GM18517 (cell line): ENCODE measurements around the gene CDK5RAP3.

Experiments
- ATAC-seq: cut with Tn5 transposase; IDR thresholded peaks from one replicate; pipeline ENCODE4 v1.9.1; 2021; ENCODE audit warnings: mild to moderate bottlenecking, moderate library complexity; ENCODE audit not compliant: unreplicated experiment

CDK5RAP3 gene

DNA sequence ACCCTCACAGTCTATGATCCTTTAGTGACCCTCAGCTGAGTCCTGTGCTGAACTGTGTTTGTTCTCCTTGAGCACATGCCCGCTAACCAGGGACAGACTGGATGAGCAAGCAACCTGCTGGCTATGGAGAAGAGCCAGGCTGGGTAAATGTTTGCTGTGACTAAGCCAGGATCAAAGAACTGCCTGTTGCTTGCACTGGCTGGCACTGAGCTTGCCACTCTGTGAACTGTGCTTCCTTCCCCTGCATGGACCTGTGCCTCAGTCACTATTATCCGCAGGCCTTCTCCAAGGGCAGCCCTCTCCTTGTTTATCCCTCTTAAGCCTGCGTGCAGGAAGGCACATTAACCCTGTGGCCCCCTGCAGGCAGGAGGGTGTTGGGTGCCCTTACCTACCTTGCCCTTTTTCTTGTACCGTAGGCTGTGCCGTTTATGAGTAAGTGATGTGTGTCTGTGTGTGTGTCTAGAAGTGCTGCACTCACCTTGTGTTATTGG is 22.2 kb upstream of the CDK5RAP3 start:
- ATAC-seq = no peak

DNA sequence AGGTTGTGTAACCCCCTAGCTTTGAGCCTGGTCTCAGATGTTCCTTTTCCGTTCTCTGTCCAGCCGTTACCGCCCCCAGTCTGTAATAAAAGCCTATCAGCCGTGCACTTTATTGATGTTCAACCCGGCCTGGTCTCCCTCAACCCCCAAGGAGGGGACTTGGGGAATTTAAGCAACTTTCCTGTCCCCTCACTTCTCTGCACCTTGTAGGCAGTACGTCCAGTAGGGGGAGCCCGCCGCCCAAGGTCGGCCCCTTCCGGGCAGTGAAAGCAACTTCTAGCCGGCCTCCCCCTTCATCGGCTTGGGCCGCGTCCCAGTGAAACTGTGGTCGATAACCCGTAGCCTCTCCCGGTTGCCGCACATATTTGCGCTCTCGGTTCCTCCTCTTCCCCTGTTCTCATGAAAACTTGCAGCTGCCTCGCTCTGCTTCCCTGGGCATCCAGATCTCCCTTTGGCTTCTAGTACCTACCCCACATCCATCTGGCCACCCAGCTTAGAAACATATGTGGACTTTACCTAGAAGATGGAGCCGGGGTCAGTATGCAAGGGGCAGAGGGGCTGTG is 21.6 kb upstream of the CDK5RAP3 start:
- ATAC-seq = no peak

DNA sequence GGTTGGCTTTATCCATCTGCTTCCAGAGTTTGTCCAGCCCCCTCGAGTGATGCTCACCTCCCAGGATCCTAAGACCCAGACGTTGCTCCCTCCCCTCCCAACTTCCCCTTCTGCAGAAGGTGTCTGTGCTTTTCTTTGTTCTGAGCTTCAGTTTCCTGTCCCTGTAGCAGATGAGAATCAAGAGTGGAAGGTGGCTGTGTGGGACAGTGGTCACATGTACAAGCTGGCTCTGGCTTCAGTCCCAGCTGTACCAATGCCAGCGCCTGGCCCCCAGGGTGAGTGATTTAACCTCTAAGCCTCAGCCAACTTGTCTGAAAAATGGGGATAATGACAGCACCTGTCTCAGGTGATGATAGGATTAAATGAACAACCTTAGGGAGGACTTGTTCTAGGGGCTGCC is 21.0 kb upstream of the CDK5RAP3 start:
- no peak for ATAC-seq

DNA sequence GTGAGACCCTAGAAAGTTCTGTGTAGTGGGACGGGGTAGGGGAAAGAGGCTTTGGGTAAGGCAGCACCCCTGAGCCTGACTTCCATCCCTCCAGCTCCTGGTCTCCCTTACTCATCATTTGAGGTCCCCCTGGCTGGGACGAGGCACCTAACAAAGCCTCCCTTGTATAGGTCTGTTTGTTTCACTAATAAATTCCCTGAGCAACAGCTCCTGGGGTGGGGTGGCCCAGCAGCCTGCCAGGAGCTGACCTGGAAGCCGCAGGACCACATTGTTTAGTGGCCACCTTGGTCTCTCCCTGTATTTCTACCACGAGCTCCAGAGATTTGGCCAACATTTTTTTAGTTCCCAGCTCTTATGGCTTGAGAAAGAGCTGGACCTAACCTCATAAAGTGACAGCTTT is 20.5 kb upstream of the CDK5RAP3 start:
- ATAC-seq = no peak

DNA sequence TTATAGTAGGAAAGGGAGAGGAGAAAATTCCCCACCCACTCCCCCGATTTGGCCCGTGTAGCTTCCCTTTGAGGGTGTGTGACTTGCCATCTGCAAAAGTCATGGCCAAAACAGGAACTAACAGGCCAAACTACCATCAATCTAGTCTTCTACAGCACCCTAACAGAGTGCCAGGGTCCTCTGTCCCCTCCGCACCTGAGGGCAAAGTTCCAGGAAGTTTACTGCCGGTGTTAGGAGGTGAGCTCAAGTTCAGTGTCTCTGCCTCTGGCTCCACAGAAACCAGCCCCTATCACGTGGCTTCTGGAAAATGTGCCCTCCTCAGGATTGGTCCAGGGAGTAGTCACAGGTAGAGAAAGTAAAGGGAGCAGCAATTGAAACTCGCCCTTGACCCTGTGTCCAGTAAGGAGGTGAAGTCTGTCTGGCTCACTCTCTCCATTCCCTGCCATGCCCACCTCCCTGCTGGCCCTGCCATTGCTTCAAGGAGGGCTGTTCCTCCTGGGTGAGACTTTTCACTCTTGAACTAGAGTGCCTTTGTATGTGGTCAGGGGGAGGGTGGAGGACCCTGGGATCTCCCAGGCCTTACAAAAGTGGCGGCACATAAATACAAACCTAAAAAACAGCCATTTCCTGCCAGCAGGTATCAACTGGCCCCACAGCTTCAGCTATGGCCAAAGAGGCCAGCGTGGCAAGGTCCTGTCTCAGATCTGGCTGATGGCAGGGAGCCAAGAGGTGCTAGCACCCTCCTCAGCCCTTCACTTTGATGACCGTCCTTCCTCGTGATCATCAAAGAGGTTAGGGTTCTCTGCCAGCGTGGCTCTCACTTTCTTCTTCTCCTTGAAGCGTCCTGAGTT is 18.5 kb upstream of the CDK5RAP3 start:
- ATAC-seq = no peak

DNA sequence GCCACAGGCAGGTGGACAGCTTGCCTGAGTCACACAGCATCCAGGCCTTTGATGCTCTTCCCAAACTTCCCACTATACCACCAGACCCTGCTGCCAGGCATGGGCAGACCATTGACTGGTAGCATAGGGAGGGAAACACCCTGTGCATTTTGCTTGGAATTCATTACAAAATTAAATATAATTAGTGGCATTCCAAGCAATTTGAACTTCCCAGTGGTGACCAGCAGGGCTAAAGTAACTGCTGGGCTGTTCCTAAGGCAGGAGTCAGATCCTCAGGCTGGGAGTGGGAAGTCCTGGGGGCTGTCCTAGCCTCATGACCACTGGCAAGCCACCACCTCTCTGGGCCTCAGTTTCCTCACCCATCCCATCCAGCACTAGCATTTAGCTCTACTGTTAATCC is 17.0 kb upstream of the CDK5RAP3 start:
- ATAC-seq = no peak

DNA sequence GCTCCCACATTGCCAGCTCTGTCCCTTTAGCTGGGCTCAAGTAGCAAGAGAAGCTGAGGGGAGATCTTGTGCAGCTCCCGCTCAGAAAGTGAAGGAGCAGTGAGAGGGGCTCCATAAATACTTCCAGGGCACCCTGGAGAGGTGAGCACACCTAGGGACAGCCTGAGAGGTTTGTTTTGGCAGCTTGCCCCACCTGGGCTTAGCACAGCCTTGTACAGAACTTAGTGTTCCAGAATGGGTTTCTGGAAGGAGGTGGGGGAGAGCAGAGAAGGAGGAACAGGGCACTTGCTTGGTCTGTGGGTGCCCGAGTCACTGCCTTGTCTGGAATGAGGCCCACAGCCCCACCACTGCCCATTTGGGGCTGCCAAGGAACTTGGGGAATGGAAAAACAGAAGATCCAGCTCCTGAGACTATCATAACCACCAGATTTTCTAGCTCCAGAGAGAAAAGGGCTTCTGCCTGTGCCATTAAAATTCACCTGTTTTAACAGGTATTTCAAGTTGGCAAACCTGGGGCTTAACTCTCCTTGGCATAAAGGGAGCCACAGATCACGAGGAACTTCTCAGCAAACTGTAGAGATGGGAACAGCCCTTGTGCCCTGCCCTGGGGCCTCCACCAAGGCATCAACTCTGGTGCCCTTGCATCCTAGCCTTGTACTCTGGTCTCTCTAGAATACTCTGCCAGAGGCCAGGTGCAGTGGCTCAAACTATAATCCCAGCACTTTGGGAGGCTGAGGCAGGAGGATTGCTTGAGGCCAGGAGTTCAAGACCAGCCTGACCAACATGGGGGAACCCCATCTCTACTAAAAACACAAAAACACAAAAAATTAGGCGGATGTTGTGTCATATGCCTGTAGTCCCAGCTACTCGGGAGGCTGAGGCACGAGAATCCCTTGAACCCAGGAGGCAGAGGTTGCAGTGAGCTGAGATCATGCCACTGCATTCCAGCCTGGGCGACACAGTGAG is 15.1 kb upstream of the CDK5RAP3 start:
- no peak for ATAC-seq

DNA sequence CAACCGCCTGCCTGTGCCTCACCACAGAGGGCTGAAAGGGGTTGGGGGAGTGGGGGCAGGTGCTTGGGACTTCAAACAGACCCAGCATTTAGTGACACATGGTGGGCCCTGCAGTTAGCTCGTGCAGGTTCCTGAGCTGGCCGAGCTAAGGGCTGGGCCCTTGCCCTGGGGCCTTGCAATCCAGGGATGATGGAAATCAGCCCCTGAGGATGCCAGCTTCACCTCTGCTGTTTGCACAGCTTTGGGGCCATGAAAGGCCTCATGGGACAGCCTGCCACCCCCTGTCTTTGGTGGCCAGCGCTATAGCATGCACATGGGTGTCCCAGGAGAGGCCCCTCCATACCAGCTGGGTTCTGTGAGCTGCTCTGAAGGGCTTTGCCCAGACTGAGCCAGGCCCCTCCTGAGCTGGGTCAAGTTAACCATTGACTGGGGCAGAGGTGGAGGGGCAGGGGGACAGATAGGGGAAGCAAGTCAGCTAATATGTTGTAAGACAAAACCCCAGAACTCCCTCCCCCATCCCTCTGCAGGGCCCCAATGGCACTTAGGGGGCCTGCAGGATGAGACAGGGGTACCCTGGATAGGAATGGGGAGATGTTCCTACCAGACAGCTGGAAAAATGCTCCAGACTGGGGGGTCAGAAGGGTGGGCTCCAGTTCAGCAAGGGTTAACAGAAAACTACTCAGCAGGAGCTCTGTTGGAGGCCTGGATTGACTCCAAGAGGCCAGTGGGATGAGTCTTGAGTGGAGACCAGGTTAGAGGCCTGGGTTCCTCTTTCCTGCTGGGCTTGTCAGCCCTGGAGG is 13.9 kb upstream of the CDK5RAP3 start:
- no peak for ATAC-seq

DNA sequence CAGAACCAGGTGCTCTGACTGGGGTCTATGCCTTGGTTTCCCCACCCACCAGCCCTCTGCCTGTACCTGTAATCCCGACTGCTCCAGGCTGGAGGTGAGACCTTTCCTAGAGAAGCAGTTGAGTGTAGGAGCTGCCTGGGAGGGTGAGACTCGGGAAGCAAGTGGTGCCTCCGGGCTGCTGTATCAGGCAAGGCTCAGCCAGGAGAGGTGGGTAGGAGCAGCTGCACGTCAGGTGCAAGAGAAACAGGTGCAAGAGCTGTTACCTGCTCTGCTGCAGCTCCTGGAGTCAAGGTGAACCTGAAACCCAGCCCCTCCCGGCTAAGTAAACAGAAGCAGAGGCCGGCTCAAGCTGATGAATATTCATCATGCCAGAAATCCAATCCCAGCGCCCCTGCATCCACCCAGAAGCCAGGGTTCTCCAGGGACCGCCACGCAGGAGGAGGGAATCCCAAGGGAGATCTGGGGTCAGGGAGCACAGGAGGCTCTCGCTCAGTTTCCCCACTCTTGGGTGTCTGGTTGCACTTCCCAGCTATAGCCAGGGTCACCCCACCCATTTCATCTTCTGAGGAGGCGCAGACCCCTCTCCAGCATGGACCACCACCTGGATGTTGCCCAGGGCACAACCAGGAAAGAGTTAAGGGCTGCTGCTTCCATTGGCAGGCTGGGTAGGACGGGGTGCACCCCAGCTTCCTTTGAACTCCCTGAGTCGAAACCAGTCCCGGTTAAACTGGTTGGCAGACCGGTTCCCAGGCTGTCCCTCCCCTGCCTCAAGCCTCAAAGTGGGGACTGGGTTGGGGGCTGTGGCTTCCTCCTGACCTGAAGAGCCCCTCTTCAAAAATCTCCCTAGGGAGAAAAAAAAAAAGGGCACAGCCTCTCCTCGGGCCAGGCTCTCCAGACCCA is 13.1 kb upstream of the CDK5RAP3 start, which contains the start of gene PRR15L:
PRR15L (minus strand) TSS at position 293 of the 900 bp plus-strand sequence. CDS start 4,649 bp downstream, outside the sequence.
- ATAC-seq = no peak

DNA sequence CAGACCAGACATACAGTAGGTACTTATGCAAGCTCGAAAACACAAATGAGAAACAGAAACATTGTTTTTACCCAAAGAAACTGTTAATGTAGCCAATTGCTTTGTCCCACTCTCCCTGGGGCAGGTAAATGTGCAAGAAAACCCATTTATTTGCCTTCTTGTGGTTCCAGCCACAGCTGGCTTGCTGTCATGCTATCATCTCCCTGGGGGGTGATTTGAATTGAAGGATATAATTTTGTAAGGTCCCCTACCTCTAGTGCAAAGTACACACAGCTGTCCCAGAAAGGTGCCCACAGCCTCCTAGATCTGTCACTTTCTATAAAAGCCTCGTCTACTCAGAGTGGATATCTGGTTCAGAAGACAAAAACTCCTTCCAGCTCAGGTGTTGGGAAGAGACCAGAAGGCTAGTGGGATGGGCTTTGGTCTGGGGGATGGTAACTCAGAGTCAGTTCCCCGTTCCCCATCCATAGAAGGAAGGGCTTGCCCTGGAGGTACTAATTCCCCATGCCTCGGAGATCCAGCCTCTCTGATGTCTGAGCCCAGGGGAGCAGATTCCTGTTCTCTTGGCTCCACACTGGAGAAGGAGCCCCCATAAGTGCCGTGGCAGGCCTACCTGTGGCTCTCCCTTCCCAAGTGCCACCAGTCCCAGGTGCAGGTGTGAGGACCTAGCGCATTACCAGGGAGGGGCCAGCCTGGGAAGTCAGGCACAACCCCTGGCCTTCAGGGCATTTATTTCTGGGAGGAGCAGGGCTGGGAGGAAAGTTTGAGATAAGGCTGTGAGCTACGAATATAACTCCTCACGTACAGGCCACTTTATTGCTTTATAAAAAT is 10.9 kb upstream of the CDK5RAP3 start:
- no peak for ATAC-seq

DNA sequence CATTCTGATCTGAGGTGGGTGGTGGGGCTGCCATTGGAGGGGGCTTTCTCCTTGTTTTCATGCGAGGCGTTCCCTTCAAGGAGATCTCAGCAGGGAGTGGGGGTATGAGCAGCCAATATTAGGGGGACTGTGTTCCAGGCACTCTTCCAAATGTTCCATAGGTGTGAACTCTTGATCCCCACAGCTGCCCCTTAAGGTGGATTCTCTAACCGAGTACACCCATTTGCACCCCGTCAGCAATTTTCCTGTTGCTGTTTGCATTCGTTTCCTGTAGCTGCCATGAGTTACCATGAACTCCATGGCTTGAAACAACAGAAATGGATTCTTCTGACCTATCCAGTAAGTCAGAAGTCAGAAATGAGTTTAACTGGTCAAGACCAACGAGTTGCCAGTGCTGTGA is 9.5 kb upstream of the CDK5RAP3 start:
- ATAC-seq = no peak

DNA sequence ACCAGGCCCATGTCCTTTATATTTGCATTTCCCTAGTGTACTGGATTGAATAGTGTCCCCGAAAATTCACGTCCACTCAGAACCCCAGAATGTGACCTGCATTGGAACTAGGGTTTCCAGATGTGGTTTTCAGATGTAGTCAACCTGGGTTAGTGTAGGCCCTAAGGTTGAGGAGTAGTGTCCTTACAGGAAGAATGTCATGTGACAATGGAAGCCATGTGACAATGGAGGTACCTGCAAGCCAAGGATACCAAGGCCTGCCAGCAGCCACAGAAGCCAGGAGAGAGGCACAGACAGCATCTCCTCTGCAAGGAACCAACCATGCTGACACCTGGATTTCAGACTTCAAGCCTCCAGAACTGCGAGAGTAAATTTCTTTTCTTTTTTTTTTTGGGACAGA is 8.0 kb upstream of the CDK5RAP3 start:
- no peak for ATAC-seq

DNA sequence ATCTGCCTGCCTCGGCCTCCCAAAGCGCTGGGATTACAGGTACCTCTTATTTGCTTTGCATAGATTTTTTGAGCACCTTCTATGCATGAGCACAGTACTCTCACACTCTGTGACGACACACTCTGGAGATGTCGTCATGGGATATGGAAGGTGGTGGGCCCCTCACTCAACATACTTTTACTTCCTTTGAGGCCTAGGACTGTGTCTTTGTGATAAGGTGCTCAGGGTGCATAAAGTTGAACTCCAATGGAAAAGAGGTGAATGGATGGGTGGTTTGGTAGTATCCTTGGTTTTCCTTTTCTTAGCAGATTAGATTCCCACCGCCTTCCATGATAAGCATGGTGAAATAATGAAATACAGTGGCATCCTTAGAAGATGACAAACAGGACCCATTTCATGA is 6.1 kb upstream of the CDK5RAP3 start:
- no peak for ATAC-seq

DNA sequence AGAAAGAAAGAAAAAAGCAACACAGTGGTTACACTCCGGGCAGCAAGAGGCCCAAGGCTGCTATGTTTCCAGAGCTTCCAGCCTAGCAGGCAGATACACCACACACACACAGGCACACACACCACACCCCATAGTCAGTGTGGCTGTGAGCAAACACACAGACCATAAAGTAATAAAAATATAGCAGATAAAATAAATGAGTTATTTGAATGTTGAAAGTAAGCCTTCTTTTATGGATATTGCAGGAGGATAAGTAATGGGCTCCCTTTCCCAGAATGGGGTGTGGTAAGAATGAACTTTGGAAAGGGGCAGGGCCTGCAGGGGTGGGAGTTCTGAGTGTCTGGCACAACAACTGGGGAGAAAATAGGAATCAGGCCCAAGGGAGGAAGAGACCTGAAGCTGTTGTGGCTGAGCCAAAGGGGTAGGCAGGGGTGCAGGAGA is 4.8 kb upstream of the CDK5RAP3 start:
- no peak for ATAC-seq

DNA sequence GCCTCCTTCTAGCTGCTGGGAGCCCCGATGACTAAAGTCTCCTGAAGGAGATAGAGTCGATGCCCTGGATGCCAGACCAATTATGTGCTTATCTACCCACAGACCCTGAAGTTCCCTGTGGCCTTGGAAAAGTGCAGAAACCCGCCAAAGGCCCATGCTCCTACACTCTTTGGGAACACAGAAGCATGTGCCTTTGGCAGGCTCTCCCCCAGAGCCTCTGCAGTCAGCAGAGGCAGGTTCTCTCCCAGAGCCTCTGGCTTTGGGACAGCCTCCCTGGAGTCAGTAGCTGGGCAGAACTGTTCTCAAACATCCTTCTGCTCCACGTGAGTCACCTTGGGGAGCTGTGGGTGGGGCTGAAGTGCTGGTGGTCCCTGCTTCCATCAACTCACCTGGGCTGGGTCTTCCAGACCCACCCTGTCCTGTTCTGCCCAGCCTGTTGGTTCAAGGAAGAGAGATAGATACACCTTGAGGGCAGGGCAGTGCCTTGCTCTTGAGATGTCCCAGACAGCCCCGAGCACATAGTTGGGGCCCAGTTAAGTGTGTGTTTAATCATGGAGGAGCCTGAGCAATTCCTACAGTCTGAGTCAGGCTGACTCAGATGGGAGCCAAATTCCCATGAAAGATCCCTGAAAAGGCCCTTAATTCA is 3.2 kb upstream of the CDK5RAP3 start:
- ATAC-seq = no peak

DNA sequence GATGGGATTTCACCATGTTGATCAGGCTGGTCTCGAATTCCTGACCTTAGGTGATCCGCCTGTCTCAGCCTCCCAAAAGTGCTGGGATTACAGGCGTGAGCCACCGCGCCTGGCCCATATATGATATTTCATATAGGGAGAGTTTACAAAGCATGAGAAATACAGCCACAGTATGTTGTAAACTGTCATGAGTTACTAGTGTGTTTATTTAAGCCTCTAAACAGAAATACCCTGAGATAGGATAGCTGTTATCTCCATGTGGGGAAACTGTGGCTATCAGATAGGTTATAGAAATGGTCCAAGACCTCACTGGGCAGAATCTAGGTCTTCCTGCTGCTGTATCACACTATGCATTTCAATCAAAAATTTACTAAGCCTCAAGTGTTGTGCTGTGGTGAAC is 2.1 kb upstream of the CDK5RAP3 start:
- ATAC-seq = no peak

DNA sequence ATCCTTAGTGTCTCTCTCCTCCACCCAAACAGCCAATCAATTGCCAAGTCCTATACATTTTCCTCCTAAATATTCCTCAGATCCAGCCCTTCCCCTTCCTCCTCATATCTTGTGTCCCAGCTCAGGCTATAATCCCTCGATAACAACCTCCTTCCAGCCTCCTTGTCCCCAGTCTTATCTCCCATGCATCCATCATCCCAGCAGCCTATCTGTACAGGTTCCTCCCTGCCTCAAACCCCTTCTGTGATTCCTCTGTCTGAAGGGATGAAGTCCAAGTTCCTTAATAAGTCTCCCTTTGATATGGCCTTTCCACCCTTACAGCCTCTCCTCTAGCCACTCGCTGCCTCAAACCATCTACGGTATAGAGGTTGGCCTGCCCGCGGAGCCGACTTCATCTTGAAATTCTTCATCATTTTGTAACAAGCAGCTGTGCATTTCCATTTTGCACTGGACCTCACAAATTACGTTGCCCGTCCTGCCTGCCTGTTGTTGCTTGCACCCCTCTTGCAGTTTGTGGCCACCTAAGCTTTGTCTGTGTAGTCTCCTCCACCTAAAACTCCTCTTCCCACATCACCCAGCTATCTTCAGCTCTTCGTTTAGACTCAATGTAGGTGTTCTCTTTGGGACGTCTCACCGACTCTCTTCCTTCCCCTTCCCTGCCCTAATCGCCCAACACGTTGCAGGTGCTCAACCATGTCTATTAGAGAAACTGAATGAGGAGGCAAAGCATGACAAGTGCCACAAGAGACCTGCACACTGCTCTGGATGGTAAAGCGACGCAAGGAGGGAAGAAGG is 786 bp upstream of the CDK5RAP3 start:
- no peak for ATAC-seq
